ENCODE measurements around the gene KAZN. TPM values are rescaled to one million over a fixed set of nuclear protein-coding genes. Genes with fewer than 3 reads are reported as not detected.

KAZN gene
- total and polyA plus RNA-seq, 9 donors: 10.1 to 56.4 (median 27.9) TPM

DNA sequence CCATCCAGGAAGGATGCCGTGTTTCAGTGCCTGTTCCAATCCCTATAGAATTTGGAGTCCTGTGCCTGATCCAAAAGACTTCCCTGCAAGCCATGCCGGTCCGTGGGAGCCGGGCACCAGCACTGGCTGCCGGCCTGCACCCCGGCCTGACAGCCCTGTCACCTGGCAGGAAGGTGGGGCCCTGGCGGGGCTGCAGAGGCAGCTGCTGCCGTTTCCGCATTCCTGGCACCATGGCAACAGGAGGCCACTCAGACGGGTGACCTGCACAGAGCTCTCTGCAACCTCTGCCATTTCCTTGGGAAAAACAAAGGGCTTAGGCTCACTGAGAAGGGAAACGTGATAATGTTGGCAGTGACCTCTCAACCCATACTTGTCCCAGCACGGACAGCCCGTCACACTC, 491.9 kb downstream of the KAZN start:
- DNase-seq: peak in 2 of 5 donors; percentile 42 to 61
- intact Hi-C loops (cut with DNase I): no loop called here
- no peaks in the 10 kb centered on the region for H3K36me3 ChIP-seq
- H3K4me1 ChIP-seq (ENCODE audit: insufficient read depth): peaks cover 10% of the 10 kb centered on the region
- H3K9me3 ChIP-seq: no peaks in the 10 kb centered on the region
- peak overlapping the region in 1 of 2 donors; percentile 32 for H3K27ac ChIP-seq
- TF ChIP-seq, protein P1, sequence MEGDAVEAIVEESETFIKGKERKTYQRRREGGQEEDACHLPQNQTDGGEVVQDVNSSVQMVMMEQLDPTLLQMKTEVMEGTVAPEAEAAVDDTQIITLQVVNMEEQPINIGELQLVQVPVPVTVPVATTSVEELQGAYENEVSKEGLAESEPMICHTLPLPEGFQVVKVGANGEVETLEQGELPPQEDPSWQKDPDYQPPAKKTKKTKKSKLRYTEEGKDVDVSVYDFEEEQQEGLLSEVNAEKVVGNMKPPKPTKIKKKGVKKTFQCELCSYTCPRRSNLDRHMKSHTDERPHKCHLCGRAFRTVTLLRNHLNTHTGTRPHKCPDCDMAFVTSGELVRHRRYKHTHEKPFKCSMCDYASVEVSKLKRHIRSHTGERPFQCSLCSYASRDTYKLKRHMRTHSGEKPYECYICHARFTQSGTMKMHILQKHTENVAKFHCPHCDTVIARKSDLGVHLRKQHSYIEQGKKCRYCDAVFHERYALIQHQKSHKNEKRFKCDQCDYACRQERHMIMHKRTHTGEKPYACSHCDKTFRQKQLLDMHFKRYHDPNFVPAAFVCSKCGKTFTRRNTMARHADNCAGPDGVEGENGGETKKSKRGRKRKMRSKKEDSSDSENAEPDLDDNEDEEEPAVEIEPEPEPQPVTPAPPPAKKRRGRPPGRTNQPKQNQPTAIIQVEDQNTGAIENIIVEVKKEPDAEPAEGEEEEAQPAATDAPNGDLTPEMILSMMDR (IDR thresholded peaks at IDR 0.05): no peak
- TF ChIP-seq POLR2A (IDR thresholded peaks at IDR 0.05): no peak
- TF ChIP-seq EP300 (IDR thresholded peaks at IDR 0.05): no peak
- H3K4me3 ChIP-seq: no peak overlapping the region
- H3K27me3 ChIP-seq: no peaks in the 10 kb centered on the region
- 42 to 50% (median 49%) methylated on average over 13 of the region's 13 CpGs for WGBS, 3 donors

DNA sequence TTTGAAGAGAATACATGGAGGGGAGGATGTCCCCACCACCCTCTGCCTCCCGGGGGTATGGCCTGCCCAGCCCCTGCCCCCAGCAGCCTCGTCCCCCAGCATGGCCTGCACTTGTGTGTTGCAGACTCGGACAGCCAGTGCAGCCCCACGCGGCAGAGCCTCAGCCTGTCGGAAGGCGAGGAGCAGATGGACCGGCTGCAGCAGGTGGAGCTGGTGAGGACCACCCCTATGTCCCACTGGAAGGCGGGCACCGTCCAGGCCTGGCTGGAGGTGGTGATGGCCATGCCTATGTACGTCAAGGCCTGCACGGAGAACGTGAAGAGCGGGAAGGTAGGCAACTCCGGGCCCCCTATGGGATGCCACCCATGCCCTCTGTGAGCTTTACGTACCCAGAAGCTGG, 495.6 kb downstream of the KAZN start:
- Histone ChIP-seq H3K4me3 (no peak overlapping the region), H3K9me3 (no peaks in the 10 kb centered on the region), H3K27ac (no peak overlapping the region), H3K36me3 (no peaks in the 10 kb centered on the region), H3K27me3 (no peaks in the 10 kb centered on the region), H3K4me1 (ENCODE audit: insufficient read depth) (peaks cover 8% of the 10 kb centered on the region)
- no peak for TF ChIP-seq EP300 (IDR thresholded peaks at IDR 0.05)
- no peak for TF ChIP-seq POLR2A (IDR thresholded peaks at IDR 0.05)
- TF ChIP-seq, protein P1 (IDR thresholded peaks at IDR 0.05): no peak
- 86 to 92% (median 91%) methylated on average over 16 of the region's 16 CpGs for WGBS, 3 donors
- intact Hi-C loops (cut with DNase I): no loop called here
- no peak for DNase-seq

DNA sequence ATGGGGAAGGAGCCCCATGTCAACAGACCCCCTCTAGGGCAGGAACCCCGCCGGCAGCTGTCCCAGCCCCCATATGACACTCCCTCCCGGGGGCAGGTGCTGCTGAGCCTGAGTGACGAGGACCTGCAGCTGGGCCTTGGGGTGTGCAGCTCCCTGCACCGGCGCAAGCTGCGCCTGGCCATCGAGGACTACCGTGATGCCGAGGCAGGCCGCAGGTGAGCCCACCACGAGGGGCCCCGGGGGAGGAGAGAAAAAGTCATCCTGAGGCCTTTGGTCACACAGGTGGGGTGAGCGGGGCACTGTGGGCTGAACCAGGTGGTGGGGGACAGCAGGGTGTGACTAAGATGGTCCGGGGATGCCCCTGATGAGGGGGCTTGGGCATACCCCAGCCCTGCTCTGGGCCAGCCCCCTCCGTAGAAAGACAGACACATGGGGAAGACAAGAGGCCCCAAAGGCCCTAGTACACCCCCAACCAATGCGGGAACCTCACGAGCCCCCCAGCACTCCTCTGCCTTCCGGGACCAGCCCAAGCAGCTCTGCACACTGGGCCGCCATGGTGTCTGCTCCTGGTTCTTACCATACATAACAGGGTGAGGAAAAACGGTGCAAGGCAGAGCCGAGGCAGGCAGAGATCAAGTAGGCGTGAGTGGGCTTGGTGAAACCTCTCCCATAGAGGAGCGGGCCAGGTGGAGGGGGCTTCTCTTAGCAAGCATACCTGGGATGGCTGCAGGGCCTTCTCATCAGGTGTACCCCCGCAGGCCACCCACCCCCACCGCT, 496.4 kb downstream of the KAZN start:
- no peaks in the 10 kb centered on the region for H3K27me3 ChIP-seq
- DNase-seq: no peak
- peaks cover 4% of the 10 kb centered on the region for H3K4me1 ChIP-seq (ENCODE audit: insufficient read depth)
- H3K27ac ChIP-seq: no peak overlapping the region
- TF ChIP-seq, protein P1 (IDR thresholded peaks at IDR 0.05): no peak
- TF ChIP-seq POLR2A (IDR thresholded peaks at IDR 0.05) (no peak), EP300 (IDR thresholded peaks at IDR 0.05) (no peak)
- intact Hi-C loops (cut with DNase I): loop anchor here in 1 of 4 donors (5.0 kb wide), 1 partner anchor 48 kb away; no protein-coding TSS in a partner anchor
- no peak overlapping the region for H3K4me3 ChIP-seq
- no peaks in the 10 kb centered on the region for H3K9me3 ChIP-seq
- H3K36me3 ChIP-seq: no peaks in the 10 kb centered on the region
- 94 to 95% (median 94%) methylated on average over 26 of the region's 26 CpGs for WGBS, 3 donors

DNA sequence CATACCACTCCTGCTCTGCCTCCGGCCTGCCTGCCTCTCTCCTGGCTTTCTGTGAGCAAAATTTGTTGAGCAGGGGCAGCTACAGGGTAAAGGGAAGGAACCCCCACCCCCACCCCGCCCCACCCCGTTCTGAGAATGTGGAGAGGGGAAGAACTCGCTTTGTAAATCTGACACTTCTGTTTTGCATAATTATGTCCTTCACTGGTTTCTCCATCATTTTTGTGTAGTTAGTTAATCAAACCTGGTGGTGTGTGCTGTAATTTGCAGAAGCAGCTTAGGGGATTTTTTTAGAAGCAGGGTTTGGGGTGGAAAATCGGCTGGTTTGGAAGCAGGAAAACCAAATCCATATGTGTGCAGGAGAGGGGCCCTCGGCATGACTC, 497.0 kb downstream of the KAZN start:
- H3K27me3 ChIP-seq: no peaks in the 10 kb centered on the region
- H3K4me1 ChIP-seq (ENCODE audit: insufficient read depth): peaks cover 2% of the 10 kb centered on the region
- TF ChIP-seq, protein P1 (IDR thresholded peaks at IDR 0.05): no peak
- TF ChIP-seq POLR2A (IDR thresholded peaks at IDR 0.05) (no peak), EP300 (IDR thresholded peaks at IDR 0.05) (no peak)
- intact Hi-C loops (cut with DNase I): loop anchor here in 1 of 4 donors (5.0 kb wide), 1 partner anchor 48 kb away; no protein-coding TSS in a partner anchor
- H3K4me3 ChIP-seq: no peak overlapping the region
- H3K27ac ChIP-seq: no peak overlapping the region
- 87 to 91% (median 88%) methylated on average over 6 of the region's 6 CpGs for WGBS, 3 donors
- DNase-seq: no peak
- H3K36me3 ChIP-seq: no peaks in the 10 kb centered on the region
- H3K9me3 ChIP-seq: no peaks in the 10 kb centered on the region
